GM19351 (cell line): ENCODE data around the gene SP9.
"Not testable (repeated sequence)": the region's sequence is repeated elsewhere in the genome, so short reads cannot be mapped to it uniquely, and the experiment has no call there.

Experiments used
- ATAC-seq: cut with Tn5 transposase; IDR thresholded peaks from one replicate; pipeline ENCODE4 v1.9.1; 2021; ENCODE audit warnings: mild to moderate bottlenecking, moderate library complexity; ENCODE audit not compliant: unreplicated experiment

Gene SP9

DNA sequence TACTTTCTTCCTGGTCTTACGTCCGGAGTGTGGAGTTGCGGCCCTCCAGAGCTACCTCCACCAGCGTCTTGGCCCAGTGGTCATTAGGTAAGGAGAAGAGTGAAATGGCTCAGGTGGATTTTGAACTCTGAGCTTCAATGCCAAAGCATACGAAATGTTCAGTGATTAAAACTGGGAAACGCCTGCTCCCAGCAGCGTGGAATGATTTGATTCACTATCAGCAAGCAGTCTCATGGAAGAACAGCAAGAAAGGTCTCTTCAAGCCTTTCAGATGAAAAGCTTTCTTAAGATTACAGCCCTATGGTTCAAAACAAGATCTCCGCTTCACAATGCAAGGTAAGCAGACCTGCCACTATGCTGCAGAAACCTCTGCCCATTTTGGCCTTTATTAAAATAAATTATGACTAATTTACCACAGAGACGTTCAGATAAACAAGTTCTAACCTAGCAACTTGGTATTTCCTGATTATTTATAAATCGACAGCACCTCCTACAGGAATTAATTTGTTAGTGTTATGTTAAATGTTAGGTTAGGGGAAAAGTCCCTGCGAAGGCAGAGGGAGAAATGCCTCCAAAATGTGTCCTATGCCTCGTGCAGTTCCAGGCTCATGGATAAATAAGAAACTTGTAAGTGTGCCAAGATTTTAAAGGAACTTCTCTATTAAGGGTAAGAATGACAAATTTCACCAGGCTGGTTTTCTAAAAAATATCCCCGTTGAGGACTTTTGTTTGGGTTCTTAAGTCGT lies 10.1 kb downstream of the SP9 start:
- no peak for ATAC-seq

GRCh38 chr2:174350018-174350417 lies 15.3 kb downstream of the SP9 start:
- ATAC-seq = no peak

GRCh38 chr2:174350593-174351181 lies 15.9 kb downstream of the SP9 start:
- ATAC-seq = no peak

DNA sequence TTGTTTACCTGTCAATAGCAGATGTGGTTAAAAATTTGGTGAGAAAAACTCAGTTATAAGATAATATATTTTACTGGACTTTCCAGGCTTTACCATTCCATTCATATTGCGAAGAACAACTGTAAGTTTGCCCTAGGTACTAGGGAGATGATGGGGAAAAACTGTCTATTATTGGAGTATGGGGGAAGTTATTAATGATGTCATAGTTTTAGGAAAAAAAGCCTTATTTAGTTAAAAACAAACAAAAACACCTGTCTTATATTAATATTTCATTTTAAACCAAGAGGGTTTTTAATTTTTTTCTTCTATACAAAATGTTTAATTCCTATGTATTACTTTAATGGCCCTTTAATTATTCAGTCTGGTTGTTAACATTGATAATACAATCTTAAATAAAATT lies 18.2 kb downstream of the SP9 start:
- no peak for ATAC-seq

GRCh38 chr2:174356347-174356746 lies 21.6 kb downstream of the SP9 start:
- ATAC-seq = no peak

GRCh38 chr2:174359663-174360062 lies 24.9 kb downstream of the SP9 start:
- ATAC-seq = not testable (repeated sequence)

- no peak for ATAC-seq
Measured at GRCh38 chr2:174362949-174363348, 28.2 kb downstream of the SP9 start.

DNA sequence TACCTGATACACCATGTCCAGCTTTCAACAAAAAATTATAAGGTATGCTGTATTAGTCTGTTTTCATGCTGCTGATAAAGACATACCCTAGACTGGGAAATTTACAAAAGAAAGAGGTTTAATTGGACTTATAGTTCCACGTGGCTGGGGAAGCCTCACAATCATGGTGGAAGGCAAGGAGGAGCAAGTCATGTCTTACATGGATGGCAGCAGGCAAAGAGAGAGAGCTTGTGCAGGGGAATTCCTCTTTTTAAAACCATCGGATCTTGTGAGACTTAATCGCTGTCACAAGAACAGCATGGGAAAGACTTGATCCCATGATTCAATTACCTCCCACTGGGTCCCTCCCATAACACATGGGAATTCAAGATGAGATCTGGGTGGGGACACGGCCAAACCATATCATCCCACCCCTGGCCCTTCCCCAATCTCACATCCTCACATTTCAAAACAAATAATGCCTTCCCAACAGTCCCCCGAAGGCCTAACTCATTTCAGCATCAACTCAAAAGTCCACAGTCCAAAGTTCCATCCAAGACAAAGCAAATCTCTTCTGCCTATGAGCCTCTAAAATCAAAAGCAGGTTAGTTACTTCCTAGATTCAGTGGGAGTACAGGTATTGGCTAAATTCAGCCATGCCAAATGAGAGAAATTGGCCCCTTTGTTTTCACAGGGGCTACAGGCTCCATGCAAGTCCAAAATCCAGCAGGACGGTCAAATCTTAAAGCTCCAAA lies 28.9 kb downstream of the SP9 start:
- not testable (repeated sequence) for ATAC-seq

GRCh38 chr2:174364628-174365027 lies 29.9 kb downstream of the SP9 start:
- ATAC-seq = no peak

GRCh38 chr2:174365571-174365970 lies 30.8 kb downstream of the SP9 start:
- no peak for ATAC-seq

GRCh38 chr2:174368691-174369090 lies 33.9 kb downstream of the SP9 start:
- no peak for ATAC-seq

DNA sequence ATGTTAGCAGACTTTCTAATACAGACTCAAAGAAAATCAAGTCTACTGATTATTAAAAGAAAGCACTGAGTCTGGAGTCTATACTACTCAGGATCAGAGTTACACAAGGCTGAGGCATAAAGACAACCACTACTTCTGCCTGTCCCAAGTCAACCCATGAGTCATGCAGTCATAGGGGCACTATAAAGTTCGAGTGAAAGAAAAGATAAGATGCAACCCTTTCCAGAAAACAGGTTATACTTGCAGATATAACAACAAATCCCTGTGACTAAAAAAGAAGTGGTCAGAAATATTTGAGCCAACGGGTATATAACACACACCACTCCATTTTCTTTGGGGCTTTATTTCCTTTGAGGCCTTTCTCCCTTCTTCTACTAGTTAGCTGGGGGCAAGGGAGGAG lies 42.2 kb downstream of the SP9 start:
- ATAC-seq = no peak

DNA sequence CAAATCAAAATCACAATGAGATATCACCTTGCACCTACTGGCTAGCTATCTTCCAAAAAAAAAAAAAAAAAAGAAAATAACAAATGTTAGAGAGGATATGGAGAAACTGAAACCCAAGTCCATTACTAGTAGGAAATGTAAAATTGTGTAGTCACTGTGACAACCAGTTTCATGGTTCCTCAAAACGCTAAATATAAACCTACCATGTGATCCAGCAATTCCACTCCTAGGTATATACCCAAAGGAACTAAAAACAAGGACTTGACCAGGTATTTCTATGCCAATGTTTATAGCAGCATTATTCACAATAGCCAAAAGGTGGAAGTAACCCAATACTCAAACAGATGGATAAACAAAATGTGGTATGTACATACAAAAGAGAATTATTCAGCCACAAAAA lies 49.0 kb downstream of the SP9 start:
- no peak for ATAC-seq

GRCh38 chr2:174385201-174385600 lies 50.4 kb downstream of the SP9 start:
- ATAC-seq = no peak
